Liver (tissue), 3 donors: ENCODE data around the gene E2F4.

ENCODE experiments used
- EGR1 ChIP-seq, 2 donors: IDR thresholded peaks; 2 replicates each; pipeline ENCODE4 v1.6.1; 2016 to 2018; ENCODE audit warnings: antibody characterized with exemption in 2 of 2, low read depth in 2 of 2
- JUND ChIP-seq, 2 donors: IDR thresholded peaks; 2 replicates each; pipeline ENCODE4 v1.6.1; 2016; ENCODE audit warnings: antibody characterized with exemption in 2 of 2
- TF ChIP-seq, protein P1 (sequence below): fragments of 150-350 bp; IDR thresholded peaks from 2 replicates; pipeline ENCODE4 v1.5.1; 2017; ENCODE audit warnings: improper control_type of control experiment, low read depth, low read length; ENCODE audit not compliant: missing input control
- TF ChIP-seq, protein P2 (sequence below): IDR thresholded peaks from 2 replicates; pipeline ENCODE4 v1.6.1; 2016; ENCODE audit warnings: antibody characterized with exemption
- TF ChIP-seq, protein P3 (sequence below): IDR thresholded peaks from 2 replicates; pipeline ENCODE4 v1.6.1; 2016; ENCODE audit warnings: antibody characterized with exemption
- donor health status: healthy.
- donor health status: healthy.

DNA sequence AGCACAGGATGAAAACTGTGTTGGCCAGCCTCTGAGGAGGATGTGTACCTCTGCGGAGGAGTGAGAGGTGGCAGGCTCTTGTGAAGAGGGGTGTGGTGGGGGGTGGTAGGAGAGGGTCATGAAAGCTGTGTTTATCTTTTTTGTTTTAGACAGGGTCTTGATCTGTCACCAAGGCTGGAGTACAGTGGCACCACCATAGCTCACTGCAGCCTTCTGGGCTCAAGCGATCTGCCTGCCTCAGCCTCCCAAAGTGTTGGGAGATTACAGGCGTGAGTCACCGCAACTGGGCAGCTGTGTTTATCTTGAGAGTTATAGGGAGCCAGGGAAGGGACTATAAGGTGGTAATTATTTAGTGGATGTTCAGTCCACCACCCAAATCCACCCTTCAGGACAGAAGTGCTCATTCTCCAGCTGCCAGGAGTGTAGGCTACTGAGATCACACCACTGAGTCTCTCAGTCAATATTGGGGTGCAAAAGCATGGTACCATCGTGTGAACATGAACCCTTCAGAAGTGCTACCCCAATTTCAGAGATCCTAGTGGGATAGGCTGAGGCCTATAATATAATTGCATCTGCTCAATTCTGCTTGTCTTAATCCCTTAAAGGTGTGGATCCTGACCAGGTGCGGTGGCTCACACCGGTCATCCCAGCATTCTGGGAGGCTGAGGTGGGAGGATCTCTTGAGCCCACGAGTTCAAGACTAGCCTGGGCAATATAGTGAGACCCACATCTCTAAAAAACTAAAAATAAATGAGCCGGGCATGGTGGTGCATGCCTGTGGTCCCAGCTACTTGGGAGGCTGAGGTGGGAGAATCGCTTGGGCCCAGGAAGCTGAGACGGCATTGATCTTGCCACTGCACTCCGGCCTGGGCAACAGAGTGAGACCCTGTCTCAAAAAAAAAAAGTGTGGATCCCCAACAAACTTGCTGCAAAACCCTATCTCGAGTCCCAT lies 1.2 kb upstream of the E2F4 start:
- TF ChIP-seq, protein P1, sequence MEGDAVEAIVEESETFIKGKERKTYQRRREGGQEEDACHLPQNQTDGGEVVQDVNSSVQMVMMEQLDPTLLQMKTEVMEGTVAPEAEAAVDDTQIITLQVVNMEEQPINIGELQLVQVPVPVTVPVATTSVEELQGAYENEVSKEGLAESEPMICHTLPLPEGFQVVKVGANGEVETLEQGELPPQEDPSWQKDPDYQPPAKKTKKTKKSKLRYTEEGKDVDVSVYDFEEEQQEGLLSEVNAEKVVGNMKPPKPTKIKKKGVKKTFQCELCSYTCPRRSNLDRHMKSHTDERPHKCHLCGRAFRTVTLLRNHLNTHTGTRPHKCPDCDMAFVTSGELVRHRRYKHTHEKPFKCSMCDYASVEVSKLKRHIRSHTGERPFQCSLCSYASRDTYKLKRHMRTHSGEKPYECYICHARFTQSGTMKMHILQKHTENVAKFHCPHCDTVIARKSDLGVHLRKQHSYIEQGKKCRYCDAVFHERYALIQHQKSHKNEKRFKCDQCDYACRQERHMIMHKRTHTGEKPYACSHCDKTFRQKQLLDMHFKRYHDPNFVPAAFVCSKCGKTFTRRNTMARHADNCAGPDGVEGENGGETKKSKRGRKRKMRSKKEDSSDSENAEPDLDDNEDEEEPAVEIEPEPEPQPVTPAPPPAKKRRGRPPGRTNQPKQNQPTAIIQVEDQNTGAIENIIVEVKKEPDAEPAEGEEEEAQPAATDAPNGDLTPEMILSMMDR, result no peak
- TF ChIP-seq EGR1 (IDR thresholded peaks at IDR 0.05; ENCODE audit: low read depth in 2 of 2) (no peak), JUND (IDR thresholded peaks at IDR 0.05) (no peak)
- TF ChIP-seq, protein P2, sequence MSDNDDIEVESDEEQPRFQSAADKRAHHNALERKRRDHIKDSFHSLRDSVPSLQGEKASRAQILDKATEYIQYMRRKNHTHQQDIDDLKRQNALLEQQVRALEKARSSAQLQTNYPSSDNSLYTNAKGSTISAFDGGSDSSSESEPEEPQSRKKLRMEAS, result no peak
- TF ChIP-seq, protein P3, sequence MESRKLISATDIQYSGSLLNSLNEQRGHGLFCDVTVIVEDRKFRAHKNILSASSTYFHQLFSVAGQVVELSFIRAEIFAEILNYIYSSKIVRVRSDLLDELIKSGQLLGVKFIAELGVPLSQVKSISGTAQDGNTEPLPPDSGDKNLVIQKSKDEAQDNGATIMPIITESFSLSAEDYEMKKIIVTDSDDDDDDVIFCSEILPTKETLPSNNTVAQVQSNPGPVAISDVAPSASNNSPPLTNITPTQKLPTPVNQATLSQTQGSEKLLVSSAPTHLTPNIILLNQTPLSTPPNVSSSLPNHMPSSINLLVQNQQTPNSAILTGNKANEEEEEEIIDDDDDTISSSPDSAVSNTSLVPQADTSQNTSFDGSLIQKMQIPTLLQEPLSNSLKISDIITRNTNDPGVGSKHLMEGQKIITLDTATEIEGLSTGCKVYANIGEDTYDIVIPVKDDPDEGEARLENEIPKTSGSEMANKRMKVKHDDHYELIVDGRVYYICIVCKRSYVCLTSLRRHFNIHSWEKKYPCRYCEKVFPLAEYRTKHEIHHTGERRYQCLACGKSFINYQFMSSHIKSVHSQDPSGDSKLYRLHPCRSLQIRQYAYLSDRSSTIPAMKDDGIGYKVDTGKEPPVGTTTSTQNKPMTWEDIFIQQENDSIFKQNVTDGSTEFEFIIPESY, result no peak
